K562 (cell line): Measurements from ENCODE around the gene TM7SF3. TPM values are rescaled to one million over a fixed set of nuclear protein-coding genes. Genes with fewer than 3 reads are reported as not detected.

Experiments
- ATAC-seq: fragments of 200-7000 bp; cut with Tn5 transposase; 3 replicates; pipeline ENCODE4 v1.9.1; 2020; ENCODE audit warnings: moderate library complexity
- BruUV-seq: library from RNA; stranded (reverse); fragments of 400-500 nt; replicated peaks from 2 replicates; lab custom pipeline; 2021; lab: Mats Ljungman, UMichigan
- CTCF ChIA-PET: fragments of 300-600 bp; formaldehyde crosslinking; extraction: SDS; loops from one replicate; lab custom pipeline; 2021; ENCODE audit warnings: low intra/inter-chr PET ratio; lab: Yijun Ruan, JAX
- POLR2A ChIA-PET: fragments of 300-600, 350-650 bp; sonication (Branson Sonifier 250); formaldehyde crosslinking; extraction: SDS; loops from one replicate; lab custom pipeline; 2021; ENCODE audit warnings: antibody characterized with exemption, inconsistent platforms; lab: Yijun Ruan, JAX
- DNase-seq, 4 experiments: peaks; one replicate each; pipeline versions ENCODE4 v3.0.0 to v3.0.0-alpha.2; 2011 to 2018; ENCODE audit warnings: low spot score in 3 of 4, mixed read lengths in 3 of 4; ENCODE audit errors: extremely low read depth in 1 of 4
- FAIRE-seq: peaks from 2 replicates; lab custom pipeline; 2011; peaks lifted over from hg19 to GRCh38; lab: Jason Lieb, UNC
- H2AFZ ChIP-seq: 2 replicates; pipeline ENCODE4 v1.6.0; 2011; ENCODE audit warnings: low read depth, low read length, control low read depth, inconsistent platforms
- H3K27ac ChIP-seq: fragments of 200-600 bp; 3 replicates; pipeline ENCODE4 v1.8.0; 2011; ENCODE audit warnings: low read depth, mild to moderate bottlenecking, control low read depth, inconsistent platforms, low read length, moderate library complexity, mixed read lengths; ENCODE audit errors: extremely low read depth
- H3K27me3 ChIP-seq, 2 experiments: fragments of 300-600 bp in 1 of 2; 2 replicates in 1 of 2; 3 replicates in 1 of 2; pipeline versions ENCODE4 v1.6.0 to v1.8.0; 2011; ENCODE audit warnings: inconsistent platforms in 2 of 2, low read length in 2 of 2, mild to moderate bottlenecking in 1 of 2, mixed read lengths in 1 of 2, moderate library complexity in 1 of 2; ENCODE audit not compliant: control insufficient read depth in 2 of 2, insufficient read depth in 2 of 2
- H3K36me3 ChIP-seq: fragments of 300-600 bp; 3 replicates; pipeline ENCODE4 v1.8.0; 2011; ENCODE audit warnings: mild to moderate bottlenecking, low read length, inconsistent platforms; ENCODE audit not compliant: control insufficient read depth, insufficient read depth
- H3K4me1 ChIP-seq, 2 experiments: fragments of 200-600 bp in 1 of 2; replicated peaks in 1 of 2; 2 replicates in 1 of 2; 3 replicates in 1 of 2; pipeline versions ENCODE4 v1.5.1 to v1.8.0; 2011; ENCODE audit warnings: inconsistent platforms in 2 of 2, low read length in 2 of 2, mild to moderate bottlenecking in 1 of 2, mixed read lengths in 1 of 2, moderate library complexity in 1 of 2; ENCODE audit not compliant: control insufficient read depth in 2 of 2, insufficient read depth in 2 of 2
- H3K4me2 ChIP-seq: 2 replicates; pipeline ENCODE4 v1.6.1; 2011; ENCODE audit warnings: low read length, control low read depth, inconsistent platforms, mixed read lengths; ENCODE audit not compliant: insufficient read depth
- H3K4me3 ChIP-seq: fragments of 200-600 bp; sonication (generic), shearing (Covaris generic); 2 replicates; pipeline ENCODE4 v1.5.1; 2016; ENCODE audit warnings: control low read depth, inconsistent platforms
- H3K79me2 ChIP-seq: fragments of 200-600 bp; 3 replicates; pipeline ENCODE4 v1.8.0; 2011; ENCODE audit warnings: low read length, inconsistent platforms; ENCODE audit not compliant: control insufficient read depth, insufficient read depth
- H3K9ac ChIP-seq, 2 experiments: 2 replicates each; pipeline versions ENCODE4 v1.6.0 to v1.6.1; 2011; ENCODE audit warnings: low read depth in 2 of 2, low read length in 2 of 2, control low read depth in 1 of 2, inconsistent platforms in 1 of 2, mild to moderate bottlenecking in 1 of 2, mixed read lengths in 1 of 2; ENCODE audit not compliant: insufficient read depth in 1 of 2
- H3K9me1 ChIP-seq: one replicate; pipeline ENCODE4 v1.6.0; 2011; ENCODE audit warnings: inconsistent platforms, mild to moderate bottlenecking, low read length, moderate library complexity; ENCODE audit not compliant: control insufficient read depth, insufficient read depth
- H3K9me3 ChIP-seq: replicated peaks from 2 replicates; pipeline ENCODE4 v1.5.1; 2011; ENCODE audit warnings: low read depth, low read length, inconsistent platforms; ENCODE audit not compliant: control insufficient read depth, insufficient read depth
- H4K20me1 ChIP-seq: replicated peaks from 2 replicates; pipeline ENCODE4 v1.6.1; 2011; ENCODE audit warnings: low read length, inconsistent platforms, mixed read lengths; ENCODE audit not compliant: control insufficient read depth, insufficient read depth
- ATF7 ChIP-seq: fragments of 450-650 bp; IDR thresholded peaks from 2 replicates; pipeline ENCODE4 v1.7.1; 2014; ENCODE audit warnings: mild to moderate bottlenecking, moderate library complexity
- BCOR ChIP-seq: fragments of 450-650 bp; IDR thresholded peaks from 2 replicates; pipeline ENCODE4 v1.6.1; 2016
- ELF1 ChIP-seq: fragments of 200-800 bp; sonication (Bioruptor generic); IDR thresholded peaks from 2 replicates; pipeline ENCODE4 v1.6.1; 2016; ENCODE audit warnings: missing genetic modification characterization, missing compliant biosample characterization
- IRF2 ChIP-seq: sonication (generic); formaldehyde crosslinking; IDR thresholded peaks from 2 replicates; pipeline ENCODE4 v1.8.1; 2022; ENCODE audit warnings: mild to moderate bottlenecking, missing genetic modification reagents
- NEUROD1 ChIP-seq: fragments of 150-350 bp; IDR thresholded peaks from 2 replicates; pipeline ENCODE4 v1.6.1; 2014; ENCODE audit warnings: borderline replicate concordance, low read length, low read depth; ENCODE audit not compliant: partially characterized antibody
- POLR2A ChIP-seq: fragments of 450-650 bp; conservative IDR thresholded peaks from 2 replicates; pipeline ENCODE4 v1.6.1; 2016
- THRAP3 ChIP-seq: fragments of 450-650 bp; IDR thresholded peaks from 2 replicates; pipeline ENCODE4 v1.6.1; 2016; ENCODE audit warnings: mild to moderate bottlenecking, inconsistent platforms, borderline replicate concordance
- ZNF347 ChIP-seq: fragments of 450-650 bp; formaldehyde crosslinking; IDR thresholded peaks from 2 replicates; pipeline ENCODE4 v1.4.0; 2020; ENCODE audit warnings: low read depth, mild to moderate bottlenecking, moderate library complexity
- ZNF354B ChIP-seq: fragments of 250-450 bp; sonication (Bioruptor Pico); IDR thresholded peaks from 2 replicates; pipeline ENCODE4 v1.4.0; 2020
- ZNF740 ChIP-seq, 3 experiments: fragments of 200-800 bp in 1 of 3; sonication (Bioruptor generic) in 1 of 3; sonication (generic) in 1 of 3; formaldehyde crosslinking in 1 of 3; IDR thresholded peaks; 2 replicates each; pipeline versions ENCODE4 v1.6.1 to v1.8.0; 2016 to 2022; ENCODE audit warnings: mild to moderate bottlenecking in 2 of 3, missing compliant biosample characterization in 2 of 3, missing genetic modification characterization in 2 of 3, missing genetic modification reagents in 1 of 3
- WGBS: fragments of 100-300 bp; shearing (Covaris generic); methylation state at CpG from one replicate; pipeline ENCODE4 v1.1.6; 2016; ENCODE audit warnings: low coverage, mixed read lengths; ENCODE audit not compliant: insufficient coverage; ENCODE audit errors: missing lambda C conversion rate; 5-methylcytosine and 5-hydroxymethylcytosine counted together
- in situ Hi-C: fragments of 300-500 bp; cut with MboI; formaldehyde crosslinking; loops from 4 replicates; pipeline ENCODE4 v1.15.0; 2018; ENCODE audit warnings: inconsistent platforms, mixed read lengths
- intact Hi-C: fragments of 100-400 bp; cut with micrococcal nuclease; formaldehyde crosslinking; loops from 2 replicates; pipeline ENCODE4 v1.14.2; 2022
- polyA plus RNA-seq, 8 experiments: library from polyadenylated mRNA; depleted of rRNA in 4 of 8; stranded (reverse) in 5 of 8; unstranded in 3 of 8; fragments of >200 nt; fragmentation: Nextera tagmentation in 2 of 8; fragmentation: Illumina TruSeq in 1 of 8; extraction: Ambion mirVana in 2 of 8; extraction: Trizol in 1 of 8; gene quantifications; 2 replicates each; pipeline versions ENCODE4 v1.2.1 to v1.2.3, GENCODE V29; 2011 to 2014; ENCODE audit warnings: inconsistent platforms in 1 of 8, missing spikeins in 1 of 8
- total RNA-seq, 7 experiments: library from RNA; depleted of rRNA in 6 of 7; stranded (reverse); fragments of >200 nt in 6 of 7; fragmentation: Illumina TruSeq in 2 of 7; extraction: Trizol in 2 of 7; gene quantifications; 2 replicates each; pipeline versions ENCODE4 v1.2.1 to v1.2.3, GENCODE V29; 2011 to 2021; ENCODE audit warnings: low replicate concordance in 1 of 7
- TF ChIP-seq, protein P1 (sequence below): fragments of 250-450 bp; sonication (Bioruptor Pico); IDR thresholded peaks from 2 replicates; pipeline ENCODE4 v1.8.0; 2022; ENCODE audit warnings: moderate library complexity, mild to moderate bottlenecking, inconsistent platforms

Gene TM7SF3
- total and polyA plus RNA-seq, 9 of the 15 experiments (the other 6 are each of a cell fraction or from before 2014, with no cell fraction given) = 9.3 to 90.4 (median 24.8) TPM

DNA sequence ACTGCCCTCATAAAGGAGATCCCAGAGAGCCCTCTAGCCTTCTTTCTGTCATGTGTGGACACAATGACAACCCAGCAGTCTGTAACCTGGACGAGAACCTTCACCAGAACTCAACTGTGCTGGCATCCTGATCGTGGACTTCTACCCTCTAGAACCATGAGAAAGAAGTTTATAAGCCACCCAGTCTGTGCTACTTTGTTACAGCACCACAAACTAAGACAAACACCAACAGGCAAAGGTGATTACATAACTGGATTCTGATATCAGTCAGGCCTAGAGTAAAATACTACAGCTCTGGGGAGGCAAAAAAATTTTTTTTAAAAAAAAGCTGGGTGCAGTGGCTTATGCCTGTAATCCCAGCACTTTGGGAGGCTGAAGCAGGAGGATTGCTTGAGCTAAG, 18.5 kb downstream of the TM7SF3 start:
- no peak overlapping the region for H2AFZ ChIP-seq
- no peaks in the 10 kb centered on the region for H4K20me1 ChIP-seq
- H3K4me2 ChIP-seq = no peak overlapping the region
- DNase-seq = no peak
- in situ Hi-C loops = no loop called here
- H3K9ac ChIP-seq = no peak overlapping the region
- H3K27me3 ChIP-seq = no peaks in the 10 kb centered on the region
- H3K36me3 ChIP-seq = peaks cover 26% of the 10 kb centered on the region
- WGBS = 65% methylated on average over 2 of the region's 2 CpGs
- H3K4me1 ChIP-seq = no peaks in the 10 kb centered on the region
- no peak for TF ChIP-seq ELF1 (tag)
- TF ChIP-seq IRF2 (CRISPR knock-in tag) = no peak
- no peak for TF ChIP-seq ZNF740 (CRISPR knock-in tag; IDR thresholded peaks at IDR 0.05)
- TF ChIP-seq ZNF740 (tag; IDR thresholded peaks at IDR 0.05) = no peak
- no peak for TF ChIP-seq ATF7
- no peak for TF ChIP-seq POLR2A
- TF ChIP-seq NEUROD1 = no peak
- TF ChIP-seq THRAP3 = no peak
- TF ChIP-seq ZNF354B (CRISPR knock-in tag) = no peak
- TF ChIP-seq ZNF347 = no peak
- no peak for TF ChIP-seq BCOR
- TF ChIP-seq, protein P1, sequence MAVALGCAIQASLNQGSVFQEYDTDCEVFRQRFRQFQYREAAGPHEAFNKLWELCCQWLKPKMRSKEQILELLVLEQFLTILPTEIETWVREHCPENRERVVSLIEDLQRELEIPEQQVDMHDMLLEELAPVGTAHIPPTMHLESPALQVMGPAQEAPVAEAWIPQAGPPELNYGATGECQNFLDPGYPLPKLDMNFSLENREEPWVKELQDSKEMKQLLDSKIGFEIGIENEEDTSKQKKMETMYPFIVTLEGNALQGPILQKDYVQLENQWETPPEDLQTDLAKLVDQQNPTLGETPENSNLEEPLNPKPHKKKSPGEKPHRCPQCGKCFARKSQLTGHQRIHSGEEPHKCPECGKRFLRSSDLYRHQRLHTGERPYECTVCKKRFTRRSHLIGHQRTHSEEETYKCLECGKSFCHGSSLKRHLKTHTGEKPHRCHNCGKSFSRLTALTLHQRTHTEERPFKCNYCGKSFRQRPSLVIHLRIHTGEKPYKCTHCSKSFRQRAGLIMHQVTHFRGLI = no peak
- TF ChIP-seq, all 486 proteins: peak for 0
- ChIA-PET POLR2A (no interaction called here), CTCF (no interaction called here)
- no TSS peak for BruUV-seq
- FAIRE-seq (no peak), ATAC-seq (no peak)
- Histone ChIP-seq H3K4me3 (no peak overlapping the region), H3K9me3 (no peaks in the 10 kb centered on the region), H3K79me2 (no peaks in the 10 kb centered on the region), H3K9me1 (no peaks in the 10 kb centered on the region), H3K27ac (no peak overlapping the region)
- intact Hi-C loops = no loop called here
